ENCODE results near the gene ULK1.

DNA sequence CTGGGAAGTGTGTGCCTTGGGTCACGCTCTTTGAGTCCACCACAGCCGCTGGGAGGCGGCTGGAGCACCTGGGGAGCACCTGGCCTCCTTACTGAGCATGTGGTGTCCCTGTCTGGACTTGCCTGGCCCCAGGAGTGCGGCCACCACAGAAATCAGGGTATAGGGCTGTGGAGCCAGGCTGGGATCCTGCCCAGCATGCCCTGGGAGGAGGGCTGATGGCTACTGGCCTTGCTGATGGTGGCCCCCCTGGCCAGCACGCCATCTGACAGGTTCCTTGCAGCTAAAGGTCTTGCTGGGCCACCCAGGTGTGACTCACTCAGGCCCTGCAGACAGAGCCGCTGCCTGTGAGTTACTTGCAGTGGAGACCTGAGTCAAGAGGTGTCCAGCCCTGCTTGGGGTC, 6.0 kb downstream of the ULK1 start:
- no peak for TF ChIP-seq FOXK1 (CRISPR knock-in tag; IDR thresholded peaks at IDR 0.05)
- no peak for TF ChIP-seq CTCF (IDR thresholded peaks at IDR 0.05)
- TF ChIP-seq SP1 (CRISPR knock-in tag; conservative IDR thresholded peaks at IDR 0.05): no peak
- TF ChIP-seq CREB1 (CRISPR knock-in tag; IDR thresholded peaks at IDR 0.05): no peak
- TF ChIP-seq, protein P1, sequence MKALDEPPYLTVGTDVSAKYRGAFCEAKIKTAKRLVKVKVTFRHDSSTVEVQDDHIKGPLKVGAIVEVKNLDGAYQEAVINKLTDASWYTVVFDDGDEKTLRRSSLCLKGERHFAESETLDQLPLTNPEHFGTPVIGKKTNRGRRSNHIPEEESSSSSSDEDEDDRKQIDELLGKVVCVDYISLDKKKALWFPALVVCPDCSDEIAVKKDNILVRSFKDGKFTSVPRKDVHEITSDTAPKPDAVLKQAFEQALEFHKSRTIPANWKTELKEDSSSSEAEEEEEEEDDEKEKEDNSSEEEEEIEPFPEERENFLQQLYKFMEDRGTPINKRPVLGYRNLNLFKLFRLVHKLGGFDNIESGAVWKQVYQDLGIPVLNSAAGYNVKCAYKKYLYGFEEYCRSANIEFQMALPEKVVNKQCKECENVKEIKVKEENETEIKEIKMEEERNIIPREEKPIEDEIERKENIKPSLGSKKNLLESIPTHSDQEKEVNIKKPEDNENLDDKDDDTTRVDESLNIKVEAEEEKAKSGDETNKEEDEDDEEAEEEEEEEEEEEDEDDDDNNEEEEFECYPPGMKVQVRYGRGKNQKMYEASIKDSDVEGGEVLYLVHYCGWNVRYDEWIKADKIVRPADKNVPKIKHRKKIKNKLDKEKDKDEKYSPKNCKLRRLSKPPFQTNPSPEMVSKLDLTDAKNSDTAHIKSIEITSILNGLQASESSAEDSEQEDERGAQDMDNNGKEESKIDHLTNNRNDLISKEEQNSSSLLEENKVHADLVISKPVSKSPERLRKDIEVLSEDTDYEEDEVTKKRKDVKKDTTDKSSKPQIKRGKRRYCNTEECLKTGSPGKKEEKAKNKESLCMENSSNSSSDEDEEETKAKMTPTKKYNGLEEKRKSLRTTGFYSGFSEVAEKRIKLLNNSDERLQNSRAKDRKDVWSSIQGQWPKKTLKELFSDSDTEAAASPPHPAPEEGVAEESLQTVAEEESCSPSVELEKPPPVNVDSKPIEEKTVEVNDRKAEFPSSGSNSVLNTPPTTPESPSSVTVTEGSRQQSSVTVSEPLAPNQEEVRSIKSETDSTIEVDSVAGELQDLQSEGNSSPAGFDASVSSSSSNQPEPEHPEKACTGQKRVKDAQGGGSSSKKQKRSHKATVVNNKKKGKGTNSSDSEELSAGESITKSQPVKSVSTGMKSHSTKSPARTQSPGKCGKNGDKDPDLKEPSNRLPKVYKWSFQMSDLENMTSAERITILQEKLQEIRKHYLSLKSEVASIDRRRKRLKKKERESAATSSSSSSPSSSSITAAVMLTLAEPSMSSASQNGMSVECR (CRISPR knock-in tag; IDR thresholded peaks at IDR 0.05; ENCODE audit: borderline replicate concordance): no peak
- no peak for TF ChIP-seq USF1 (CRISPR knock-in tag; IDR thresholded peaks at IDR 0.05)
- TF ChIP-seq, protein P2, sequence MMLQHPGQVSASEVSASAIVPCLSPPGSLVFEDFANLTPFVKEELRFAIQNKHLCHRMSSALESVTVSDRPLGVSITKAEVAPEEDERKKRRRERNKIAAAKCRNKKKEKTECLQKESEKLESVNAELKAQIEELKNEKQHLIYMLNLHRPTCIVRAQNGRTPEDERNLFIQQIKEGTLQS (CRISPR knock-in tag; conservative IDR thresholded peaks at IDR 0.05): no peak
- no peak for TF ChIP-seq MAX (CRISPR knock-in tag; IDR thresholded peaks at IDR 0.05)
